ENCODE results near the gene LRRC71.

LRRC71 gene

GRCh38 chr1:156947127-156947526, 26.7 kb downstream of the LRRC71 start:
- no peak for TF ChIP-seq CTCF (IDR thresholded peaks at IDR 0.05; ENCODE audit: insufficient read depth, low read length, poor library complexity, severe bottlenecking)
- DNase-seq (ENCODE audit: extremely low read depth, insufficient read length): no peak
- no peaks in the 10 kb centered on the region for H3K27me3 ChIP-seq (replicated peaks; ENCODE audit: control insufficient read depth, insufficient read depth, low read length)
- H3K4me3 ChIP-seq (replicated peaks; ENCODE audit: low read depth, low read length): no peak overlapping the region
- peaks cover 22% of the 10 kb centered on the region for H3K36me3 ChIP-seq (ENCODE audit: control insufficient read depth, insufficient read depth, low read length)

GRCh38 chr1:156947818-156948525, 27.5 kb downstream of the LRRC71 start:
- DNase-seq (ENCODE audit: extremely low read depth, insufficient read length): no peak
- TF ChIP-seq CTCF (IDR thresholded peaks at IDR 0.05; ENCODE audit: insufficient read depth, low read length, poor library complexity, severe bottlenecking): no peak
- Histone ChIP-seq H3K36me3 (ENCODE audit: control insufficient read depth, insufficient read depth, low read length) (peaks cover 20% of the 10 kb centered on the region), H3K4me3 (replicated peaks; ENCODE audit: low read depth, low read length) (no peak overlapping the region), H3K27me3 (replicated peaks; ENCODE audit: control insufficient read depth, insufficient read depth, low read length) (no peaks in the 10 kb centered on the region)

- H3K4me3 ChIP-seq (replicated peaks; ENCODE audit: low read depth, low read length): no peak overlapping the region
- H3K27me3 ChIP-seq (replicated peaks; ENCODE audit: control insufficient read depth, insufficient read depth, low read length): no peaks in the 10 kb centered on the region
- H3K36me3 ChIP-seq (ENCODE audit: control insufficient read depth, insufficient read depth, low read length): peaks cover 19% of the 10 kb centered on the region
- no peak for DNase-seq (ENCODE audit: extremely low read depth, insufficient read length)
- peak; percentile 26 for TF ChIP-seq CTCF (IDR thresholded peaks at IDR 0.05; ENCODE audit: insufficient read depth, low read length, poor library complexity, severe bottlenecking)
Observed at GRCh38 chr1:156948708-156949107, 28.3 kb downstream of the LRRC71 start.

GRCh38 chr1:156949127-156949526, 28.7 kb downstream of the LRRC71 start:
- no peak for DNase-seq (ENCODE audit: extremely low read depth, insufficient read length)
- Histone ChIP-seq H3K4me3 (replicated peaks; ENCODE audit: low read depth, low read length) (no peak overlapping the region), H3K27me3 (replicated peaks; ENCODE audit: control insufficient read depth, insufficient read depth, low read length) (no peaks in the 10 kb centered on the region), H3K36me3 (ENCODE audit: control insufficient read depth, insufficient read depth, low read length) (peaks cover 17% of the 10 kb centered on the region)
- no peak for TF ChIP-seq CTCF (IDR thresholded peaks at IDR 0.05; ENCODE audit: insufficient read depth, low read length, poor library complexity, severe bottlenecking)

DNA sequence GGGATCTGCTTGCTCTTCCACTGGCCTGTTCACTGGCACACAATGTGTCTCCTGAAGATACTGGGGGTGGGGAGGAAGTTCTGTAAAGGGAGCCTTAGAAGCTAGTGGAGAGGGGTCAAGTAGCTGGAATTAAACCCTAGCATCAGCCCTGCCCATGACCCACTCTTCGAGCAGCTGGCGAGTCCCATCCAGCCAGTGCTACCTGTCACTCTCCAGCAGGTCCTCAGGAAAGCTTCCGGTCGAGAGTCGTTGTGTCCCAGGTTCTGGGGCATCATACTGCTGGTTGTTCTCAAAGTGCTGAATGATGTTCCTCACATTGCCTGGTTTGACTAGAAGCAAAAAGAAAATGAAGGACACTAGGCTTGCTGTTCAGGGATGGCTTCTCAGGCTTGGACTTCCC, 30.9 kb downstream of the LRRC71 start:
- peaks cover 18% of the 10 kb centered on the region for H3K36me3 ChIP-seq (ENCODE audit: control insufficient read depth, insufficient read depth, low read length)
- DNase-seq (ENCODE audit: extremely low read depth, insufficient read length): no peak
- H3K4me3 ChIP-seq (replicated peaks; ENCODE audit: low read depth, low read length): no peak overlapping the region
- TF ChIP-seq CTCF (IDR thresholded peaks at IDR 0.05; ENCODE audit: insufficient read depth, low read length, poor library complexity, severe bottlenecking): no peak
- no peaks in the 10 kb centered on the region for H3K27me3 ChIP-seq (replicated peaks; ENCODE audit: control insufficient read depth, insufficient read depth, low read length)

- Histone ChIP-seq H3K27me3 (replicated peaks; ENCODE audit: control insufficient read depth, insufficient read depth, low read length) (no peaks in the 10 kb centered on the region), H3K36me3 (ENCODE audit: control insufficient read depth, insufficient read depth, low read length) (peaks cover 20% of the 10 kb centered on the region), H3K4me3 (replicated peaks; ENCODE audit: low read depth, low read length) (no peak overlapping the region)
- no peak for TF ChIP-seq CTCF (IDR thresholded peaks at IDR 0.05; ENCODE audit: insufficient read depth, low read length, poor library complexity, severe bottlenecking)
- no peak for DNase-seq (ENCODE audit: extremely low read depth, insufficient read length)
Observed at GRCh38 chr1:156953571-156953970, 33.1 kb downstream of the LRRC71 start.
